Fibroblast of lung (primary cell): ENCODE data around the gene MAPK8IP3.

Source experiments
- EZH2 ChIP-seq: IDR thresholded peaks from 2 replicates; pipeline ENCODE4 v1.5.1; 2012; ENCODE audit warnings: low read length, control low read depth, mild to moderate bottlenecking; ENCODE audit errors: missing control alignments
- TF ChIP-seq, protein P1 (sequence below), 2 donors: IDR thresholded peaks in 1 of 2; conservative IDR thresholded peaks in 1 of 2; 1 replicate in 1 of 2; 2 replicates in 1 of 2; pipeline ENCODE4 v1.5.1; 2011 to 2012; ENCODE audit warnings: low read length in 2 of 2, control low read depth in 1 of 2, inconsistent platforms in 1 of 2, low read depth in 1 of 2, mild to moderate bottlenecking in 1 of 2

DNA sequence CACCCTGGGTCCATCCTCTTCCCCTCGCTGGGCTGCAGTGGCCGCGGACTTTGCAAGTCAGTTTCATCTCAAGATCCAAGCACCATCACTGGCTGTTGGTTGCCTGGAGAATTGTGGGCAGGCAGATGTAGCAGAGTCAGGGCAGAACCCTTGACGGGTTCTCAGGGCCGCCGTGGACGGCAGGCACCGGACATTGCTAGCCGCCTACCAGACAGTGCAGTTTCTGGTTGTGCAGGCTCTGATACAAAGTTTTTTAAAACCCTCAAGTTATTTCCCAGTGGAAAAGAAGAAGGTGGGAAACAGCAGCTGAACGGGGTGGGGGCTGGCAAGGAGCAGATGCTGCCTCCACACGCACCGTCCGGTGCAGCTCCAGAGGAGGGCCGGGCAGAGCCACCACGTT lies 3.4 kb downstream of the MAPK8IP3 start:
- TF ChIP-seq, protein P1, sequence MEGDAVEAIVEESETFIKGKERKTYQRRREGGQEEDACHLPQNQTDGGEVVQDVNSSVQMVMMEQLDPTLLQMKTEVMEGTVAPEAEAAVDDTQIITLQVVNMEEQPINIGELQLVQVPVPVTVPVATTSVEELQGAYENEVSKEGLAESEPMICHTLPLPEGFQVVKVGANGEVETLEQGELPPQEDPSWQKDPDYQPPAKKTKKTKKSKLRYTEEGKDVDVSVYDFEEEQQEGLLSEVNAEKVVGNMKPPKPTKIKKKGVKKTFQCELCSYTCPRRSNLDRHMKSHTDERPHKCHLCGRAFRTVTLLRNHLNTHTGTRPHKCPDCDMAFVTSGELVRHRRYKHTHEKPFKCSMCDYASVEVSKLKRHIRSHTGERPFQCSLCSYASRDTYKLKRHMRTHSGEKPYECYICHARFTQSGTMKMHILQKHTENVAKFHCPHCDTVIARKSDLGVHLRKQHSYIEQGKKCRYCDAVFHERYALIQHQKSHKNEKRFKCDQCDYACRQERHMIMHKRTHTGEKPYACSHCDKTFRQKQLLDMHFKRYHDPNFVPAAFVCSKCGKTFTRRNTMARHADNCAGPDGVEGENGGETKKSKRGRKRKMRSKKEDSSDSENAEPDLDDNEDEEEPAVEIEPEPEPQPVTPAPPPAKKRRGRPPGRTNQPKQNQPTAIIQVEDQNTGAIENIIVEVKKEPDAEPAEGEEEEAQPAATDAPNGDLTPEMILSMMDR (conservative IDR thresholded peaks at IDR 0.05 in 1 of 2, IDR thresholded peaks at IDR 0.05 in 1 of 2; ENCODE audit: low read depth in 1 of 2, low read length in 2 of 2), result no peak
- TF ChIP-seq EZH2, result no peak
